GM19438 (cell line): ENCODE measurements around the gene TMEM223.
"Not testable (repeated sequence)": the region's sequence is repeated elsewhere in the genome, so short reads cannot be mapped to it uniquely, and the experiment has no call there.

ENCODE experiments used
- ATAC-seq: cut with Tn5 transposase; IDR thresholded peaks from one replicate; pipeline ENCODE4 v1.9.1; 2021; ENCODE audit warnings: low read depth; ENCODE audit not compliant: unreplicated experiment

TMEM223 gene

DNA sequence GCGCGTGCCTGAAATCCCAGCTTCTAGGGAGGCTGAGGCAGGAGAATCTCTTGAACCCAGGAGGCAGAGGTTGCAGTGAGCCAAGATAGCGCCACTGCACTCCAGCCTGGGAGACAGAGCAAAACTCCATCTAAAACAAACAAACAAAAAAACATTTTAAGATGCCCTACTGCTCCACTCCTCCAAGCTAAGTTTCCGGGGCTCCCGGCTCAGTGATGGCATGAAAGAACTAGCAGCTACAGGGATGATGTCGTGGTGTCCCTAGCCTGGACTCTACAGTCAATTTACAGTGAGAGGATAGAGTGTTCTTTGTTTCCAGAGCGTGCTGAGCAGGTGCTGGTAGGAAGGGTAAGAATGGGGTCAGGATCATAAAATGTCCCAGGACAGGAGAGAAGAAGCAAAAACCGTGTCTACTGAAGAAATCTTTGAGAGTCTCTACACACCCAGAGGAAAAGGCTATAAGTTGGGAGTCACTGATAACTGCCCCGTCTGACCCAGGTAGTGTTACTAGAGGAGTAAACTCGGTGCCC, 36.7 kb downstream of the TMEM223 start:
- ATAC-seq = no peak

DNA sequence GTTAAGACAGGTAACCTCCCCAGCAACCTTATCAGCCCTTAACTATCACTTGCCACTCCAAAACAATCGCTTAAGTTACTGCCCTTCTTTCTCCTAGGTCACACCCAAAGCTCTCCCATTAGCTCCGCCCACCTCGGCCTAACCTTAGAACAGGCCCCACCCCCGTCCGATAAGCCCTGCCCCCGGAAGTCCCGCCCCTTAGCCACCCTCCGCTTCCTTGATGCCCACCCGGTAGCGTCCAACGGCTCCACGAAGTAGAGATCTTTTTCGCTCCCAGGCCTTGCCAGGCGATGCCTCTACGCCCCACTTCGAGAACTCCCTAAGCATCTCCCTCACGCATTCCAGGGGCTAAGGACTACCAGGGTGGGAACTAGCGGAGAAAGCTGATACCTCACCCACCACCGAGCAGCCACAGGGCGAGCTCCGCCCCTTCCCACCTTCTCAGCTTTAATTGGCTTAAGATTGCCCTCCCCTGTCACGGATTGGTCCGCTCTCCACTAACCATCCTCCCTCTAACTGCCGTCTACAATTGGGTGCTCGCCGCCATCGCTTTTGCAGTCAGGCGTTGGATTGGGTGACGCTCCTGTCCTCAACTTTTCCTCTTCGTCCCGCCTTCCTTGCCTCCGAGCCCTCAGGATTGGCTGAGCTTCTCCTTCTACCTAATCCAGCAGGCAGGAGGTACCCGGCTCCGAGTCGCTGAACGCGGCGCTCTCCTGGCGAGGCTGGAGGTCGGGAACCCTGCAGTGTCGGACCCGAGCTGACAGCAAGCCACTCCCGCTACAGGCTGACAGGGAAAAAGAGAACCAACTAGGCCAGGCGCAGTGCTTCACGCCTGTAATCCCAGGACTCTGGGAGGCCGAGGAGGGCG, 37.8 kb downstream of the TMEM223 start, which contains the start of gene ZBTB3:
Gene ZBTB3 (minus strand): TSS at position 425 of the 868 bp plus-strand sequence. CDS start 496 bp downstream, outside the sequence.
- ATAC-seq = peak; percentile 94

DNA sequence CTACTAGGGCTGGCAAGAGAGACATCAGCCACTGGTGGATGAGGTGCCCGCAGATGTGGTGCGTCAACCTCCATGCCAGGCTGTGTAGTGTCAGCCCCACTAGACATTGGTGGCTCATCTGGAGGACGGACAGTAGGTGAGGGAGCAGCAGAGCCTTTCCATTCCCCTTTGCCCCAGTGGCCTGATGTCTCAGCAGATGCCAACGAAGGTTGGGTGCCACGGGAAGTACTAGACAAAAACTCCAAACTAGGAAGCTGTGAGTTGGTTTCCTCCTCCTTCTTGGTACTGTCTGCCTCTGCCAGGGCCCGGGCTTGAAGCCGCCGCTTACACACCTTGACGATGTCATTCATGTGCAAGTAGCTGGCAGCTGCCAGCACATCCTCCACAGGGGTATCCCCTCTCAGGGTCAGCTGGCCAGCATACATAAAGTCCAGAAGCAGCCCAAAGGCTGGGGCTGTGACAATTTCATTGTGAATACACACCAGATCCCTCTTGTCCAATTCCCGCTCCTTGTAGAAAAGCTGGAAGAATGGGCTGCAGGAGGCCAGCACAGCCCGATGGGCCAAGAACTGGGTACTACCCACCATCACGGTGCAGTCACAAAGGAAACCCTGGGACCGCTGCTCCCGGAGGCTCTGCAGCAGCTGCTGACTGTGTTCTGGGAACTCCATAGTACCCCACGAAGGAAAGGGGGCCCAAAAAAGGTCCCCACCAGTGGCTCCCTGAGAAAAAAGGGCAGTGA, 38.6 kb downstream of the TMEM223 start:
- ATAC-seq = peak; percentile 2

DNA sequence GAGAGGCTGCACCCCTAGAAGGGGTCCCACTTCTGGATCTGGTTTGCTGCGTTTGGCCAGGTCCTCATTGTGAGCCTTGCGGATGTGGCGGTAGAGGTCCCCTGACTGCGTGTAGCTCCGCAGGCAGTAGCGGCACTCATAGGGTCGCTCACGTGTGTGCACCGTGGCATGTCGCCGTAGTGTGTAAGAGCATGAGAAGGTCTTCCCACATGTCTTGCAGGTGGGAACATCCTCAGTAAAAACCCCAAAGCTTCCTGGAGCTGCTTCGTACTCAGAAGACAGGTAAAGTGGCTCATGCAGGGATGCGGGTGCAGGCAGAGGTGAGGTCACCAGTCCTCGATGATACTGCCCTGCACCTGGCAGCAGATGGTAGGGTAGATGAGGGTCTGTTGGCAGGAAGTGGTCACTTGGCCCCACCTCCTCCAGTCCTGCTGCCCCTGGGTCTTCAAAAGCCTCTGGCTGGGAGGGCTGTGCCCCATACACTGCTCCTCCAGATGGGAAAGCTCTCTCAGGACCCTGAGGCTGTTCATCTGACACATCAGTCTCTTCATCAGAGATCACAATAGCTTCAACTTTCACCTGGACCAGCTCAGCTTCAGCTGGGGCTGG, 39.5 kb downstream of the TMEM223 start:
- no peak for ATAC-seq

DNA sequence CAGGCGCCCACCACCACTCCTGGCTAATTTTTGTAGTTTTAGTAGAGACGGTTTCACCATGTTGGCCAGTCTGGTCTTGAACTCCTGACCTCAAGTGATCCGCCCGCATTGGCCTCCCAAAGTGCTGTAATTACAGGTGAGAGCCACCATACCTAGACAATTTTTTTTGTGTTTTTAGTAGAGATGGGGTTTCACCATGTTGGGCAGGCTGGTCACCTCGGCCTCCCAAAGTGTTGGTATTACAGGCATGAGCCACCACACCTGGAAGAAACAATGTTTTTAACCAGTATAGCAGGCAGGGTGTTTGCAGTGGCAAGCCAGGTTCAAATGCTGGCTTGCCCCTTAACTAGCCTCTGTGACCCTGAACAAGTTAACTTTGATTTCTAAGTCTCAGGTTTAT, 41.9 kb downstream of the TMEM223 start:
- not testable (repeated sequence) for ATAC-seq

DNA sequence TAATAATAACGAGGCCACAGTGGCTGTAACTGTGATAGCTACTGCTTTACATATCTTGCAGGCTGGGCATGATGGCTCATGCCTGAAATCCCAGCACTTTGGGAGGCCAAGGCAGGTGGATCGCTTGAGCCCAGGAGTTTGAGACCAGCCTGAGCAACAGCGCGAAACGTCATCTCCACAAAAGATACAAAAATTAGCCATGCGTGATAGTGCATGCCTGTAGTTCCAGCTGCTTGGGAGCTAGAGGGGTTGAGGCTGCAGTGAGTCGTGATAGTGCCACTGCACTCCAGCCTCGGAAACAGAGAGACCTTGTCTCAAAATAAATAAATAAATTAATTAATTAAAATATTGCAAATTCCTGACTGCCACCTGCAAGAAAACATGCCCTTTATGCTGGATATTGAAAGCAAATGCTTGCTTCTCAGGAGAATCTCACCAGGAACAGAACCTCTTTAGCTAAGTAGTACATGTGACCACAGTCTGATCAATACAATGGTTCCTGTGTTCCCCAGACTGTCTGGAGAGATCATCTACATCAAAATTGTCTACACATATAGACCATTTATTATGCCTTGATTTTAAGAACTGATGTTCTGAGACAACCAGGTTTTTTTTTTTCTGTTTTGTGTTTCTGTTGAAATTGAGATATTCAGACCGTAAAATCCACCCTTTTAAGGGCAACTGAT, 44.2 kb downstream of the TMEM223 start:
- ATAC-seq = no peak
